NB4 (cell line): ENCODE data around the gene TCEAL8.
A peak's percentile ranks its signal among the peaks of the same experiment; 100 is the strongest.
"Not testable (repeated sequence)": the region's sequence is repeated elsewhere in the genome, so short reads cannot be mapped to it uniquely, and the experiment has no call there.

Experiments used
- DNase-seq: peaks from one replicate; pipeline ENCODE4 v3.0.0; 2010; ENCODE audit warnings: low read depth
- H3K4me3 ChIP-seq: one replicate; pipeline ENCODE4 v1.5.1; 2011; ENCODE audit warnings: mild to moderate bottlenecking, low read depth, low read length, moderate library complexity
- MYC ChIP-seq: IDR thresholded peaks from 2 replicates; pipeline ENCODE4 v1.6.1; 2011; ENCODE audit warnings: low read depth, low read length
- POLR2A ChIP-seq: IDR thresholded peaks from 2 replicates; pipeline ENCODE4 v1.6.1; 2011; ENCODE audit warnings: mild to moderate bottlenecking; ENCODE audit not compliant: insufficient read length; ENCODE audit errors: extremely low read depth
- TF ChIP-seq, protein P1 (sequence below): IDR thresholded peaks from 2 replicates; pipeline ENCODE4 v1.6.1; 2011; ENCODE audit warnings: low read depth, low read length
- TF ChIP-seq, protein P2 (sequence below): IDR thresholded peaks from one replicate; pipeline ENCODE4 v1.5.1; 2012; ENCODE audit warnings: low read depth, low read length

The TCEAL8 gene

DNA sequence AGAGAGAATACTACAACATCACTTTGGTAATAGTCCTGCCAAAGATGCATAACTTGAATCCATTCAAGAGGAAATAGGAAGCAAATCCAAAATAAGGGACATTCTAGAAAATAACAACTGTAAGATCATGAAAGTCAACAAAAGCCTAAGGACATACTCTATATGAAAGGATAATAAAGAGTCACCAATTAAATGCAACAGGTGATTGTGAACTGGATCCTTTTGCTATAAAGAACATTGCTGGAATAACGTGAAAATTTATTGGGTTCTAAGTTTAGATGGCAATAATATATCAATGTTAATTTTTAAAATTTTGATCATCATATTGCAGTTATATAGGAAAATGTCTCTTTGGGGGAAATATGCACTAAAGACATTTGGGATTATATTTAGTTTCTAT lies 20.1 kb downstream of the TCEAL8 start:
- DNase-seq = no peak
- TF ChIP-seq, protein P1, sequence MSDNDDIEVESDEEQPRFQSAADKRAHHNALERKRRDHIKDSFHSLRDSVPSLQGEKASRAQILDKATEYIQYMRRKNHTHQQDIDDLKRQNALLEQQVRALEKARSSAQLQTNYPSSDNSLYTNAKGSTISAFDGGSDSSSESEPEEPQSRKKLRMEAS = no peak
- no peak overlapping the region for H3K4me3 ChIP-seq

DNA sequence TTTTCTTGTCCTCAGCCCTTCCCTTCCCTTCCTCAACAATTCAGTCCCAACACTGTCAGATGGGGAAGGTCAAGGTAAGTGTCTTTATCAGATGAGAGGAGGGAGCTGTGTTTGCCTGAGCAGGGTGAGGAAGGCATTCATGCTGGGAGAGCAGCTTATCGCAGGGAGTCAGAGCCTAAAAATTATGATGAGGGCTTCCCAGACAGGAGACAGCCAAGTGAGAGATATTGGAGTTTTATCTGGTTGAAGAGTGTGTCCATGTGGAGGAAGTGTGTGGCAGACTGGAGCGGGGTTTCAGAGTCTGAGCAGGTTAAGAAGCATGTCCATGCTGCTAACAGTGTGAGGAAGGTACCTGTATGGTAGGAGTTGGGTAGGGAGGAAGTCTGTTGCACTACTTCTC lies 21.7 kb downstream of the TCEAL8 start:
- no peak for DNase-seq
- TF ChIP-seq, protein P2, sequence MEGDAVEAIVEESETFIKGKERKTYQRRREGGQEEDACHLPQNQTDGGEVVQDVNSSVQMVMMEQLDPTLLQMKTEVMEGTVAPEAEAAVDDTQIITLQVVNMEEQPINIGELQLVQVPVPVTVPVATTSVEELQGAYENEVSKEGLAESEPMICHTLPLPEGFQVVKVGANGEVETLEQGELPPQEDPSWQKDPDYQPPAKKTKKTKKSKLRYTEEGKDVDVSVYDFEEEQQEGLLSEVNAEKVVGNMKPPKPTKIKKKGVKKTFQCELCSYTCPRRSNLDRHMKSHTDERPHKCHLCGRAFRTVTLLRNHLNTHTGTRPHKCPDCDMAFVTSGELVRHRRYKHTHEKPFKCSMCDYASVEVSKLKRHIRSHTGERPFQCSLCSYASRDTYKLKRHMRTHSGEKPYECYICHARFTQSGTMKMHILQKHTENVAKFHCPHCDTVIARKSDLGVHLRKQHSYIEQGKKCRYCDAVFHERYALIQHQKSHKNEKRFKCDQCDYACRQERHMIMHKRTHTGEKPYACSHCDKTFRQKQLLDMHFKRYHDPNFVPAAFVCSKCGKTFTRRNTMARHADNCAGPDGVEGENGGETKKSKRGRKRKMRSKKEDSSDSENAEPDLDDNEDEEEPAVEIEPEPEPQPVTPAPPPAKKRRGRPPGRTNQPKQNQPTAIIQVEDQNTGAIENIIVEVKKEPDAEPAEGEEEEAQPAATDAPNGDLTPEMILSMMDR = no peak
- TF ChIP-seq, protein P1 = no peak
- TF ChIP-seq POLR2A (no peak), MYC (no peak)
- H3K4me3 ChIP-seq = no peak overlapping the region

GRCh38 chrX:103225918-103226317 lies 29.0 kb downstream of the TCEAL8 start:
- DNase-seq, H3K4me3 ChIP-seq: not testable (repeated sequence)

- no peak for DNase-seq
- no peak overlapping the region for H3K4me3 ChIP-seq
- TF ChIP-seq, protein P2 = no peak
- TF ChIP-seq MYC = no peak
- TF ChIP-seq, protein P1 = no peak
- TF ChIP-seq POLR2A = no peak
Measured at GRCh38 chrX:103220511-103221323, 34.2 kb downstream of the TCEAL8 start.

- TF ChIP-seq, protein P2 = no peak
- TF ChIP-seq, protein P1 = no peak
- TF ChIP-seq MYC (no peak), POLR2A (no peak)
- DNase-seq = no peak
Measured at GRCh38 chrX:103215425-103215991, 39.4 kb downstream of the TCEAL8 start.

DNA sequence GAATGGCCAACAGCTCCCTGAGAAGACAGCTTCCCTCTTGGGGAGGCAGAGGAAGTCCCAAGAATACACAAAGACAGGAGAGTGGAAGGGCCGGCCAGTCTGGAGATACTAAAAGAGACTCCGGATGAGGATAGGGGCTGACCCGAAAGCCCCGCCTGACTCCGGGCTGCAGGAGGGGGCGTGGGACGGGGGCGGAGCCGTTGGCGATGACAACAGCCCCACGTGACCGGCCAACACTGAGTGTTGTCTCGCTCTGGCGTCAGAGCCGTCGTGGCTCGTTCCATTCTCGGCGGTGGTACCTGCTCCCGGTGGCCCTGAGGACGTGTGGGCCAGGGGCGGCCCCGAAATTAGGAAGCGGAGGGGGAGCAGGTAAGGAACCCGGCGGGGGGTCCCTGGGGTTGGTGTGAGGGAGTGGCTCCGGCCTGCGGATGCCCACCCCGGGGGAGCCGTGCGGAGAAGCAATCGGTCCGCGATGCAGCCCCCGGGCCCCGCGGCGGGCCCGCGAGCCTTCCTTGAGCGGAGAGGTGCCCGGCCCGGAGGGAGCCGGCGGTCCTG lies 40.0 kb downstream of the TCEAL8 start, which contains the start of gene BEX4:
BEX4 (plus strand) TSS at position 239 of the 555 bp plus-strand sequence. CDS start 1,046 bp downstream, outside the sequence.
- H3K4me3 ChIP-seq = no peak within 1 kb of the TSS
- TF ChIP-seq, protein P2 = no peak
- TF ChIP-seq POLR2A (no peak), MYC (no peak)
- TF ChIP-seq, protein P1 = no peak
- DNase-seq = peak; percentile 2

More at GRCh38 chrX:103215425-103215991, 39.4 kb downstream of the TCEAL8 start:
- no peak overlapping the region for H3K4me3 ChIP-seq
